Astrocyte (in vitro differentiated cells and primary cell): ENCODE data around the gene C3. TPM values are rescaled to one million over a fixed set of nuclear protein-coding genes. Genes with fewer than 3 reads are reported as not detected.

ENCODE experiments used
- DNase-seq: peaks from one replicate; pipeline ENCODE4 v3.0.0-alpha.2; 2010; ENCODE audit warnings: low read depth
- FAIRE-seq: peaks from 2 replicates; lab custom pipeline; 2011; peaks lifted over from hg19 to GRCh38; lab: Jason Lieb, UNC
- H2AFZ ChIP-seq: 2 replicates; pipeline ENCODE4 v1.6.0; 2012; ENCODE audit warnings: low read depth, low read length, inconsistent platforms
- H3K27ac ChIP-seq: 2 replicates; pipeline ENCODE4 v1.5.1; 2011; ENCODE audit warnings: low read depth, low read length, inconsistent platforms
- H3K27me3 ChIP-seq: 2 replicates; pipeline ENCODE4 v1.6.0; 2011; ENCODE audit warnings: low read length, inconsistent platforms; ENCODE audit not compliant: insufficient read depth
- H3K36me3 ChIP-seq: 2 replicates; pipeline ENCODE4 v1.5.1; 2011; ENCODE audit warnings: low read length, inconsistent platforms; ENCODE audit not compliant: insufficient read depth
- H3K4me1 ChIP-seq: 2 replicates; pipeline ENCODE4 v1.5.1; 2011; ENCODE audit warnings: low read length, inconsistent platforms; ENCODE audit not compliant: insufficient read depth
- H3K4me2 ChIP-seq: 2 replicates; pipeline ENCODE4 v1.6.0; 2012; ENCODE audit warnings: low read length, inconsistent platforms
- H3K4me3 ChIP-seq: 2 replicates; pipeline ENCODE4 v1.5.1; 2011; ENCODE audit warnings: low read depth, mild to moderate bottlenecking, low read length, inconsistent platforms; ENCODE audit not compliant: insufficient read depth
- H3K79me2 ChIP-seq: 2 replicates; pipeline ENCODE4 v1.6.0; 2012; ENCODE audit warnings: mild to moderate bottlenecking, low read length, inconsistent platforms; ENCODE audit not compliant: insufficient read depth
- H3K9ac ChIP-seq: 2 replicates; pipeline ENCODE4 v1.6.0; 2012; ENCODE audit warnings: mild to moderate bottlenecking, low read length, inconsistent platforms
- H3K9me3 ChIP-seq: 2 replicates; pipeline ENCODE4 v1.5.1; 2012; ENCODE audit warnings: low read depth, mild to moderate bottlenecking, low read length, inconsistent platforms; ENCODE audit not compliant: insufficient read depth
- H4K20me1 ChIP-seq: 2 replicates; pipeline ENCODE4 v1.6.0; 2012; ENCODE audit warnings: low read length, inconsistent platforms; ENCODE audit not compliant: insufficient read depth
- H3K27ac Mint-ChIP-seq: one replicate; pipeline ENCODE4 v1.8.0; 2021; ENCODE audit warnings: mild to moderate bottlenecking, mixed read lengths; ENCODE audit not compliant: unreplicated experiment
- H3K27me3 Mint-ChIP-seq: one replicate; pipeline ENCODE4 v1.8.0; 2021; ENCODE audit warnings: low read depth, mixed read lengths; ENCODE audit not compliant: unreplicated experiment
- H3K36me3 Mint-ChIP-seq: one replicate; pipeline ENCODE4 v1.8.0; 2021; ENCODE audit warnings: low read depth, mixed read lengths; ENCODE audit not compliant: unreplicated experiment
- H3K4me1 Mint-ChIP-seq: one replicate; pipeline ENCODE4 v1.8.0; 2021; ENCODE audit warnings: low read depth, mixed read lengths; ENCODE audit not compliant: unreplicated experiment
- H3K4me3 Mint-ChIP-seq: one replicate; pipeline ENCODE4 v1.8.0; 2021; ENCODE audit warnings: mild to moderate bottlenecking, moderate library complexity, mixed read lengths; ENCODE audit not compliant: unreplicated experiment
- H3K9me3 Mint-ChIP-seq: one replicate; pipeline ENCODE4 v1.8.0; 2021; ENCODE audit warnings: mild to moderate bottlenecking, mixed read lengths; ENCODE audit not compliant: unreplicated experiment
- CTCF ChIP-seq: IDR thresholded peaks from 2 replicates; pipeline ENCODE4 v1.5.1; 2011; ENCODE audit warnings: low read depth, mild to moderate bottlenecking, inconsistent platforms, low read length, moderate library complexity; ENCODE audit not compliant: insufficient read depth
- EZH2 ChIP-seq: IDR thresholded peaks from 2 replicates; pipeline ENCODE4 v1.6.1; 2012; ENCODE audit warnings: mild to moderate bottlenecking, low read length, inconsistent platforms; ENCODE audit not compliant: insufficient read depth
- total RNA-seq: library from RNA; stranded (reverse); gene quantifications from 2 replicates; pipeline ENCODE4 v1.2.1, GENCODE V29; 2021

The C3 gene
- total RNA-seq, 1 donor from 2014 or later: 2.4 TPM

- Histone ChIP-seq H3K9ac (peak overlapping the region; percentile 89), H3K27ac (peak overlapping the region; percentile 93), H3K4me1 (peaks cover 25% of the 10 kb centered on the region), H4K20me1 (no peaks in the 10 kb centered on the region), H3K9me3 (no peaks in the 10 kb centered on the region), H2AFZ (no peak overlapping the region), H3K4me3 (no peak overlapping the region), H3K27me3 (no peaks in the 10 kb centered on the region), H3K79me2 (peaks cover 17% of the 10 kb centered on the region), H3K4me2 (peak overlapping the region; percentile 95), H3K36me3 (no peaks in the 10 kb centered on the region)
- H3K27me3 Mint-ChIP-seq: no peaks in the 10 kb centered on the region
- TF ChIP-seq CTCF (no peak), EZH2 (no peak)
- H3K27ac Mint-ChIP-seq: peak overlapping the region; percentile 93
- DNase-seq (no peak), FAIRE-seq (no peak)
- H3K4me3 Mint-ChIP-seq: peak overlapping the region; percentile 99
- H3K4me1 Mint-ChIP-seq: peaks cover 13% of the 10 kb centered on the region
- peaks cover 3% of the 10 kb centered on the region for H3K9me3 Mint-ChIP-seq
- H3K36me3 Mint-ChIP-seq: peaks cover 4% of the 10 kb centered on the region
Observed at GRCh38 chr19:6735181-6735911, 14.9 kb upstream of the C3 start.

GRCh38 chr19:6734096-6734696 lies 13.7 kb upstream of the C3 start:
- FAIRE-seq (no peak), DNase-seq (no peak)
- Mint-ChIP-seq H3K4me1 (peaks cover 13% of the 10 kb centered on the region), H3K27ac (no peak overlapping the region), H3K36me3 (peaks cover 6% of the 10 kb centered on the region), H3K4me3 (no peak overlapping the region), H3K27me3 (no peaks in the 10 kb centered on the region), H3K9me3 (peaks cover 3% of the 10 kb centered on the region)
- no peak overlapping the region for H2AFZ ChIP-seq
- H3K9ac ChIP-seq: no peak overlapping the region
- H3K27me3 ChIP-seq: no peaks in the 10 kb centered on the region
- no peak overlapping the region for H3K4me2 ChIP-seq
- no peak for TF ChIP-seq EZH2
- no peak for TF ChIP-seq CTCF
- H4K20me1 ChIP-seq: no peaks in the 10 kb centered on the region
- H3K4me1 ChIP-seq: peaks cover 24% of the 10 kb centered on the region
- H3K27ac ChIP-seq: no peak overlapping the region
- H3K4me3 ChIP-seq: no peak overlapping the region
- H3K36me3 ChIP-seq: no peaks in the 10 kb centered on the region
- peaks cover 10% of the 10 kb centered on the region for H3K79me2 ChIP-seq
- H3K9me3 ChIP-seq: no peaks in the 10 kb centered on the region
